HepG2 (cell line): ENCODE measurements around the gene PPM1G. TPM values are rescaled to one million over a fixed set of nuclear protein-coding genes. Genes with fewer than 3 reads are reported as not detected.
A peak's percentile ranks its signal among the peaks of the same experiment; 100 is the strongest.

Experiments
- ATAC-seq: fragments of 200-7000 bp; cut with Tn5 transposase; 3 replicates; pipeline ENCODE4 v1.9.1; 2020; ENCODE audit warnings: mild to moderate bottlenecking, moderate library complexity
- BruUV-seq: library from RNA; stranded (reverse); fragments of 400-500 nt; replicated peaks from 2 replicates; lab custom pipeline; 2021; lab: Mats Ljungman, UMichigan
- CTCF ChIA-PET: fragments of 300-600 bp; formaldehyde crosslinking; extraction: SDS; loops from one replicate; lab custom pipeline; 2021; ENCODE audit warnings: low total read pairs, inconsistent platforms, low intra/inter-chr PET ratio; lab: Yijun Ruan, JAX
- POLR2A ChIA-PET: fragments of 350-600 bp; sonication (Branson Sonifier 250); formaldehyde crosslinking; loops from one replicate; lab custom pipeline; 2020; ENCODE audit warnings: antibody characterized with exemption, inconsistent platforms; lab: Yijun Ruan, JAX
- DNase-seq: peaks from one replicate; pipeline ENCODE4 v3.0.0-alpha.2; 2015; ENCODE audit warnings: low spot score
- FAIRE-seq: peaks from 3 replicates; lab custom pipeline; 2011; peaks lifted over from hg19 to GRCh38; lab: Jason Lieb, UNC
- H2AFZ ChIP-seq: one replicate; pipeline ENCODE4 v1.6.1; 2011; ENCODE audit warnings: low read length, inconsistent platforms
- H3K27ac ChIP-seq: fragments of 300-600 bp; 3 replicates; pipeline ENCODE4 v1.8.0; 2011; ENCODE audit warnings: mixed run types, mild to moderate bottlenecking, mixed read lengths, low read length, inconsistent platforms; ENCODE audit not compliant: insufficient read depth; ENCODE audit errors: extremely low read length
- H3K27me3 ChIP-seq, 2 experiments: fragments of 200-600 bp in 1 of 2; 2 replicates in 1 of 2; 3 replicates in 1 of 2; pipeline versions ENCODE4 v1.6.0 to v1.8.0; 2011; ENCODE audit warnings: low read length in 2 of 2, mild to moderate bottlenecking in 2 of 2, moderate library complexity in 2 of 2, inconsistent platforms in 1 of 2; ENCODE audit not compliant: insufficient read depth in 2 of 2, control insufficient read depth in 1 of 2
- H3K36me3 ChIP-seq, 2 experiments: fragments of 200-600 bp in 1 of 2; replicated peaks in 1 of 2; 2 replicates in 1 of 2; 3 replicates in 1 of 2; pipeline versions ENCODE4 v1.5.1 to v1.8.0; 2011; ENCODE audit warnings: low read length in 2 of 2, inconsistent platforms in 1 of 2; ENCODE audit not compliant: insufficient read depth in 2 of 2, control insufficient read depth in 1 of 2
- H3K4me1 ChIP-seq: 2 replicates; pipeline ENCODE4 v1.5.1; 2012; ENCODE audit warnings: low read length, inconsistent platforms; ENCODE audit not compliant: insufficient read depth
- H3K4me2 ChIP-seq: 2 replicates; pipeline ENCODE4 v1.6.0; 2011; ENCODE audit warnings: low read depth, low read length, inconsistent platforms
- H3K4me3 ChIP-seq, 3 experiments: fragments of 200-600 bp in 1 of 3; sonication (generic), shearing (Covaris generic) in 1 of 3; replicated peaks in 1 of 3; 2 replicates each; pipeline ENCODE4 v1.5.1; 2011 to 2016; ENCODE audit warnings: low read length in 3 of 3, inconsistent platforms in 2 of 3, low read depth in 2 of 3, mild to moderate bottlenecking in 2 of 3, control low read depth in 1 of 3, mixed read lengths in 1 of 3; ENCODE audit not compliant: insufficient read depth in 1 of 3
- H3K79me2 ChIP-seq: one replicate; pipeline ENCODE4 v1.6.1; 2011; ENCODE audit warnings: low read length, inconsistent platforms; ENCODE audit not compliant: insufficient read depth
- H3K9ac ChIP-seq: 2 replicates; pipeline ENCODE4 v1.6.0; 2011; ENCODE audit warnings: mild to moderate bottlenecking, low read depth, low read length, inconsistent platforms; ENCODE audit not compliant: insufficient read depth
- H3K9me3 ChIP-seq: 2 replicates; pipeline ENCODE4 v1.5.1; 2012; ENCODE audit warnings: mild to moderate bottlenecking, low read length
- H4K20me1 ChIP-seq: 2 replicates; pipeline ENCODE4 v1.6.0; 2011; ENCODE audit warnings: inconsistent platforms, mild to moderate bottlenecking, low read length, moderate library complexity; ENCODE audit not compliant: insufficient read depth
- CREB1 ChIP-seq, 2 experiments: fragments of 450-650 bp in 1 of 2; IDR thresholded peaks; 2 replicates each; pipeline ENCODE4 v1.6.1; 2016 to 2017; ENCODE audit warnings: control low read depth in 1 of 2, mild to moderate bottlenecking in 1 of 2, missing compliant biosample characterization in 1 of 2, missing genetic modification characterization in 1 of 2
- EP300 ChIP-seq, 3 experiments: sonication (generic) in 1 of 3; formaldehyde crosslinking in 1 of 3; IDR thresholded peaks; 2 replicates each; pipeline versions ENCODE4 v1.5.1 to v1.6.1; 2011 to 2020; ENCODE audit warnings: low read depth in 2 of 3, low read length in 2 of 3, borderline replicate concordance in 1 of 3, improper control_type of control experiment in 1 of 3, mild to moderate bottlenecking in 1 of 3, missing genetic modification reagents in 1 of 3, moderate library complexity in 1 of 3
- FIP1L1 ChIP-seq: fragments of 200-400 bp; formaldehyde crosslinking; IDR thresholded peaks from 2 replicates; pipeline ENCODE4 v1.6.1; 2018; ENCODE audit warnings: low read depth, mild to moderate bottlenecking, low read length, moderate library complexity, borderline replicate concordance; ENCODE audit not compliant: insufficient read depth
- FOXK2 ChIP-seq: fragments of 450-650 bp; IDR thresholded peaks from 2 replicates; pipeline ENCODE4 v1.6.1; 2016
- PAF1 ChIP-seq: IDR thresholded peaks from 2 replicates; pipeline ENCODE4 v1.6.1; 2016; ENCODE audit warnings: missing genetic modification reagents, missing compliant biosample characterization
- RAD21 ChIP-seq: fragments of 450-650 bp; formaldehyde crosslinking; IDR thresholded peaks from 2 replicates; pipeline ENCODE4 v1.5.0; 2020; ENCODE audit warnings: mild to moderate bottlenecking
- SOX6 ChIP-seq, 2 experiments: fragments of 450-650 bp in 1 of 2; sonication (generic) in 1 of 2; formaldehyde crosslinking in 1 of 2; IDR thresholded peaks; 2 replicates each; pipeline versions ENCODE4 v1.4.0 to v1.6.1; 2017 to 2020; ENCODE audit warnings: antibody characterized with exemption in 1 of 2, mild to moderate bottlenecking in 1 of 2, missing genetic modification reagents in 1 of 2
- ZFP1 ChIP-seq: IDR thresholded peaks from 2 replicates; pipeline ENCODE4 v1.6.1; 2016
- ZNF570 ChIP-seq: sonication (generic); formaldehyde crosslinking; IDR thresholded peaks from 2 replicates; pipeline ENCODE4 v1.4.0; 2020; ENCODE audit warnings: mild to moderate bottlenecking, missing genetic modification reagents, borderline replicate concordance
- WGBS: methylation state at CpG from one replicate; pipeline ENCODE4 v1.1.6; 2017; ENCODE audit warnings: low lambda C conversion rate; 5-methylcytosine and 5-hydroxymethylcytosine counted together
- in situ Hi-C: cut with HindIII; loops from 2 replicates; pipeline ENCODE4 v1.10.0; 2017; ENCODE audit warnings: low pct_unique_long_range_greater_than_20kb; ENCODE audit not compliant: extremely low pct_ligation_motif_present
- intact Hi-C: fragments of 100-400 bp; cut with micrococcal nuclease; formaldehyde crosslinking; loops from one replicate; pipeline ENCODE4 v1.10.0; 2022; ENCODE audit not compliant: unreplicated experiment
- polyA plus RNA-seq, 8 experiments: library from polyadenylated mRNA; depleted of rRNA in 3 of 8; stranded (reverse) in 7 of 8; unstranded in 1 of 8; fragments of >200 nt; fragmentation: Illumina TruSeq in 4 of 8; extraction: Trizol in 4 of 8; gene quantifications; 2 replicates each; pipeline versions ENCODE4 v1.2.1 to v1.2.3, GENCODE V29; 2011 to 2016; ENCODE audit warnings: low read depth in 4 of 8, missing spikeins in 1 of 8, mixed read lengths in 1 of 8; ENCODE audit not compliant: insufficient read depth in 1 of 8
- total RNA-seq, 5 experiments: library from RNA; depleted of rRNA; stranded (reverse); fragments of >200 nt; fragmentation: Illumina TruSeq; extraction: Trizol; gene quantifications; 2 replicates each; pipeline ENCODE4 v1.2.3, GENCODE V29; 2016; ENCODE audit warnings: low read depth in 1 of 5
- TF ChIP-seq, protein P1 (sequence below): sonication (generic); formaldehyde crosslinking; IDR thresholded peaks from 2 replicates; pipeline ENCODE4 v1.8.0; 2022; ENCODE audit warnings: mild to moderate bottlenecking, missing genetic modification reagents, borderline replicate concordance
- TF ChIP-seq, protein P2 (sequence below): sonication (generic); formaldehyde crosslinking; conservative IDR thresholded peaks from 2 replicates; pipeline ENCODE4 v1.8.0; 2022; ENCODE audit warnings: mild to moderate bottlenecking, moderate library complexity, missing genetic modification reagents

The PPM1G gene
- total and polyA plus RNA-seq, 2 of the 13 experiments (the other 11 are each of a cell fraction or from before 2014, with no cell fraction given) = 58.2 to 213 TPM

DNA sequence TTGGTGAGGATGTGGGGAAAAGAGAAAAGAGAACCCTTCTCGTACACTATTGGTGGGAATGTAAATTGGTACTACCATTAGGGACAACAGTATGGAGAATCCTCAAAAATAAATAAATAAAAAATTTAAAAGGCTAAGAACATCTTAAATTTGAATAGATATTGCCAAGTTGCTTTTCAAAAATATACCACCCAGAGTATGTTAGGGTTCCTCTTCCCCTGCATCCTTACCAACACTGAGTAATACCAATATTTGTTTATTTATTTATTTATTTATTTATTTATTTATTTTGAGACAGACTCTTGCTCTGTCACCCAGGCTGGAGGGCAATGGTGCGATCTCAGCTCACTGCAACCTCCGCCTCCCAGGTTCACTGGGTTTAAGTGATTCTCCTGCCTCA is 13.6 kb upstream of the PPM1G start:
- Histone ChIP-seq H3K27ac (no peak overlapping the region), H3K36me3 (no peaks in the 10 kb centered on the region), H3K4me1 (peaks cover 54% of the 10 kb centered on the region), H3K9me3 (no peaks in the 10 kb centered on the region), H3K9ac (no peak overlapping the region), H3K4me3 (no peak overlapping the region), H2AFZ (no peak overlapping the region), H3K27me3 (no peaks in the 10 kb centered on the region), H3K4me2 (no peak overlapping the region), H4K20me1 (no peaks in the 10 kb centered on the region), H3K79me2 (no peaks in the 10 kb centered on the region)
- TF ChIP-seq ZFP1 (no peak), ZNF570 (CRISPR knock-in tag) (no peak), RAD21 (CRISPR knock-in tag) (no peak), EP300 (IDR thresholded peaks at IDR 0.05; ENCODE audit: low read depth in 2 of 2, low read length in 2 of 2) (no peak), EP300 (CRISPR knock-in tag; IDR thresholded peaks at IDR 0.05; ENCODE audit: borderline replicate concordance) (no peak), PAF1 (CRISPR knock-in tag) (no peak)
- TF ChIP-seq, protein P1, sequence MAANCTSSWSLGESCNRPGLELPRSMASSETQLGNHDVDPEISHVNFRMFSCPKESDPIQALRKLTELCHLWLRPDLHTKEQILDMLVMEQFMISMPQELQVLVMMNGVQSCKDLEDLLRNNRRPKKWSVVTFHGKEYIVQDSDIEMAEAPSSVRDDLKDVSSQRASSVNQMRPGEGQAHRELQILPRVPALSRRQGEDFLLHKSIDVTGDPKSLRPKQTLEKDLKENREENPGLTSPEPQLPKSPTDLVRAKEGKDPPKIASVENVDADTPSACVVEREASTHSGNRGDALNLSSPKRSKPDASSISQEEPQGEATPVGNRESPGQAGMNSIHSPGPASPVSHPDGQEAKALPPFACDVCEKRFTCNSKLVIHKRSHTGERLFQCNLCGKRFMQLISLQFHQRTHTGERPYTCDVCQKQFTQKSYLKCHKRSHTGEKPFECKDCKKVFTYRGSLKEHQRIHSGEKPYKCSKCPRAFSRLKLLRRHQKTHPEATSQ = no peak
- CTCF ChIA-PET = no interaction called here
- in situ Hi-C loops (no loop called here), intact Hi-C loops (no loop called here)
- no TSS peak for BruUV-seq
- no peak for ATAC-seq
- DNase-seq = no peak
- POLR2A ChIA-PET = no interaction called here
- FAIRE-seq = no peak
- WGBS = 47% methylated on average over 3 of the region's 3 CpGs

DNA sequence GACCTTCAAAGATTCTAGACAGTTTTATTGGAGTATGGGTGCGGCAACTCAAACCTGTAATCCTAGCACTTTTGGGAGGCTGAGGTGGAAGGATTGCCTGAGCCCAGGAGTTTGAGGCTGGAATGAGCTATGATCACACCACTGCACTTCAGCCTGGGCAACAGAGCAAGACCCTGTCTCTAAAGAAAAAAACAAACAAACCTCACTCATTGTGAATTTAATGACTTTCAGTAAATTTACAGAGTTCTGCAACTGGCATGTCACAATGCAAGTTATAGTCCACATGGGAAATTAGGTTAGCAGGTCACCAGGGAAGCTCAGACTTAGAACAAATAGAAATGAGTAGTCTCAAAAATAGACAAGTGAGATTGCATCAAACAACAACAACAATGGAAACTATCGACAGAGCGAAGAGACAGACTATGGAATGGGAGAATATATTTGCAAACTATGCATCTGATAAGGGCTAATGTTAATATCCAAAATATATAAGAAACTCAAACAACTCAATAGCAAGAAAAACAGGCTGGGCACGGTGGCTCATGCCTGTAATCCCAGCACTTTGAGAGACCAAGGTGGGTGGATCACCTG is 12.4 kb upstream of the PPM1G start:
- peaks cover 43% of the 10 kb centered on the region for H3K4me1 ChIP-seq
- no peak for FAIRE-seq
- 10% methylated on average over 4 of the region's 4 CpGs for WGBS
- intact Hi-C loops = no loop called here
- H3K79me2 ChIP-seq = no peaks in the 10 kb centered on the region
- H3K9me3 ChIP-seq = no peaks in the 10 kb centered on the region
- H3K36me3 ChIP-seq = no peaks in the 10 kb centered on the region
- H3K27me3 ChIP-seq = no peaks in the 10 kb centered on the region
- no peak overlapping the region for H3K4me3 ChIP-seq
- H4K20me1 ChIP-seq = no peaks in the 10 kb centered on the region
- H2AFZ ChIP-seq = no peak overlapping the region
- peak; percentile 46 for ATAC-seq
- POLR2A ChIA-PET = interaction anchor here (1.3 to 3.5 kb wide), 2 partner anchors 12 to 72 kb away, joined by 3 to 19 read pairs; partner anchors contain the start of gene PPM1G
- H3K4me2 ChIP-seq = no peak overlapping the region
- DNase-seq = peak; percentile 44
- CTCF ChIA-PET = no interaction called here
- H3K27ac ChIP-seq = no peak overlapping the region
- in situ Hi-C loops = no loop called here
- BruUV-seq = no TSS peak
- no peak overlapping the region for H3K9ac ChIP-seq
- TF ChIP-seq, protein P2, sequence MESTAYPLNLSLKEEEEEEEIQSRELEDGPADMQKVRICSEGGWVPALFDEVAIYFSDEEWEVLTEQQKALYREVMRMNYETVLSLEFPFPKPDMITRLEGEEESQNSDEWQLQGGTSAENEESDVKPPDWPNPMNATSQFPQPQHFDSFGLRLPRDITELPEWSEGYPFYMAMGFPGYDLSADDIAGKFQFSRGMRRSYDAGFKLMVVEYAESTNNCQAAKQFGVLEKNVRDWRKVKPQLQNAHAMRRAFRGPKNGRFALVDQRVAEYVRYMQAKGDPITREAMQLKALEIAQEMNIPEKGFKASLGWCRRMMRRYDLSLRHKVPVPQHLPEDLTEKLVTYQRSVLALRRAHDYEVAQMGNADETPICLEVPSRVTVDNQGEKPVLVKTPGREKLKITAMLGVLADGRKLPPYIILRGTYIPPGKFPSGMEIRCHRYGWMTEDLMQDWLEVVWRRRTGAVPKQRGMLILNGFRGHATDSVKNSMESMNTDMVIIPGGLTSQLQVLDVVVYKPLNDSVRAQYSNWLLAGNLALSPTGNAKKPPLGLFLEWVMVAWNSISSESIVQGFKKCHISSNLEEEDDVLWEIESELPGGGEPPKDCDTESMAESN (CRISPR knock-in tag) = no peak
- TF ChIP-seq FOXK2 = peak; percentile 27; the same call in 1 of the 2 replicates
- TF ChIP-seq CREB1 (IDR thresholded peaks at IDR 0.05) = no peak
- 0 out of 2 replicates have a peak, but pooled peaks have one; percentile 25 for TF ChIP-seq CREB1 (CRISPR knock-in tag; IDR thresholded peaks at IDR 0.05)
- TF ChIP-seq FIP1L1 = no peak
- TF ChIP-seq SOX6 (IDR thresholded peaks at IDR 0.05) = no peak
- peak; percentile 62; the same call in 1 of the 2 replicates for TF ChIP-seq SOX6 (CRISPR knock-in tag; IDR thresholded peaks at IDR 0.05)
